ENCODE data around the gene TGM5. TPM values are rescaled to one million over a fixed set of nuclear protein-coding genes. Genes with fewer than 3 reads are reported as not detected.
"Not testable (repeated sequence)": the region's sequence is repeated elsewhere in the genome, so short reads cannot be mapped to it uniquely, and the experiment has no call there.

Gene TGM5
- 0.64 TPM in 1 of 2 replicates, not detected in the other for total RNA-seq (2014; rRNA removed)
- polyA plus RNA-seq (2012), result not detected

- no peak for DNase-seq (ENCODE audit: low read depth)
Observed at GRCh38 chr15:43266834-43267233, at the start of gene TGM5. TGM5 (minus strand) TSS chr15:43266928; CDS start chr15:43266849, 79 bp downstream.

- peak; percentile 17 for DNase-seq (ENCODE audit: low read depth)
Observed at GRCh38 chr15:43314171-43314570, 47.4 kb upstream of the TGM5 start.

GRCh38 chr15:43312378-43312777 is 45.6 kb upstream of the TGM5 start:
- DNase-seq (ENCODE audit: low read depth), result no peak

GRCh38 chr15:43302205-43302817 is 35.6 kb upstream of the TGM5 start, which contains the start of gene TGM7:
TGM7 (minus strand) TSS chr15:43302255.
- DNase-seq (ENCODE audit: low read depth), result no peak

- DNase-seq (ENCODE audit: low read depth), result no peak
Observed at GRCh38 chr15:43299884-43300283, 33.2 kb upstream of the TGM5 start.

- DNase-seq (ENCODE audit: low read depth), result no peak
Observed at GRCh38 chr15:43299411-43299810, 32.7 kb upstream of the TGM5 start.

- DNase-seq (ENCODE audit: low read depth), result no peak
Observed at GRCh38 chr15:43294091-43294706, 27.5 kb upstream of the TGM5 start.

GRCh38 chr15:43293432-43293831 is 26.7 kb upstream of the TGM5 start:
- DNase-seq (ENCODE audit: low read depth), result no peak

GRCh38 chr15:43292375-43293078 is 25.8 kb upstream of the TGM5 start:
- DNase-seq (ENCODE audit: low read depth), result no peak

GRCh38 chr15:43289656-43290055 is 22.9 kb upstream of the TGM5 start:
- DNase-seq (ENCODE audit: low read depth), result not testable (repeated sequence)

GRCh38 chr15:43287254-43287653 is 20.5 kb upstream of the TGM5 start:
- no peak for DNase-seq (ENCODE audit: low read depth)

GRCh38 chr15:43286074-43286473 is 19.3 kb upstream of the TGM5 start:
- no peak for DNase-seq (ENCODE audit: low read depth)

- DNase-seq (ENCODE audit: low read depth), result peak; percentile 62
Observed at GRCh38 chr15:43285609-43286037, 18.9 kb upstream of the TGM5 start.

- DNase-seq (ENCODE audit: low read depth), result no peak
Observed at GRCh38 chr15:43283526-43283925, 16.8 kb upstream of the TGM5 start.

- DNase-seq (ENCODE audit: low read depth), result no peak
Observed at GRCh38 chr15:43281926-43282602, 15.3 kb upstream of the TGM5 start.

- DNase-seq (ENCODE audit: low read depth), result no peak
Observed at GRCh38 chr15:43280996-43281395, 14.3 kb upstream of the TGM5 start.

- DNase-seq (ENCODE audit: low read depth), result no peak
Observed at GRCh38 chr15:43279496-43279895, 12.8 kb upstream of the TGM5 start.

- no peak for DNase-seq (ENCODE audit: low read depth)
Observed at GRCh38 chr15:43278869-43279268, 12.1 kb upstream of the TGM5 start.

- DNase-seq (ENCODE audit: low read depth), result no peak
Observed at GRCh38 chr15:43277901-43278300, 11.2 kb upstream of the TGM5 start.

GRCh38 chr15:43277231-43277823 is 10.6 kb upstream of the TGM5 start:
- no peak for DNase-seq (ENCODE audit: low read depth)

GRCh38 chr15:43276563-43277200 is 10.0 kb upstream of the TGM5 start:
- no peak for DNase-seq (ENCODE audit: low read depth)
